ENCODE measurements around the gene OGFR.

DNA sequence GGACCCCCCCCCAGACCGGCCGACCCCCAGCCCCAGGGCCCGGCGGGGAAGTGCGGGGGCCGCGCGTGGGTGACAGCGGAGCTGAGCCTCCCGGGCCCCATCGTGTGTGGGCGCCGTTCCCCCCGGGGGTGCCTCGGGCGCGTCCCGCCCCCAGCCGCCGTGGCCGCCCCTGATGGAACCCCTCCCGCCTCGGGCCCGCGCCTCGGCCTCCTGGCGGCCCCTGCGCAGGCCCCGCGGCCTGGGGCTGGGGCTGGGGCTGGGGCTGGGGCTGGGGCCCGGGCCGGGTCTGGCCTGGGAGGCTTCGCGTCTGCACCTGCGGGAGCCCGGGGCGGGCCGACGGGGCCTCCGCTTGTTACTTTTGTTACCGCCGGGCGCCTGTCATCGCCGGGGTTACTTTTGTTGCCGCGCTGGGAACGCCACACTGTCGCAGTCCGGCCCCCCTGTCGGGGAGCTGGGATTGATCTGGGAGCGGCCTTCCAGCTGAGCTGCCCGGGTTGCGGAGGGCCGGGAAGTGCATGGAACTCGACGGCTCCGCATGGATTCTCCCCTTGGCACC is 598 bp downstream of the OGFR start:
- TF ChIP-seq POLR2AphosphoS5 (IDR thresholded peaks at IDR 0.05; ENCODE audit: low read depth, low read length), result no peak
- TF ChIP-seq SPI1 (IDR thresholded peaks at IDR 0.05; ENCODE audit: low read depth, low read length), result no peak
- TF ChIP-seq POLR2A (IDR thresholded peaks at IDR 0.05; ENCODE audit: low read depth, low read length), result no peak
- no peak for TF ChIP-seq TAF1 (IDR thresholded peaks at IDR 0.05; ENCODE audit: low read depth, low read length)
- no peak for TF ChIP-seq PAX5 (IDR thresholded peaks at IDR 0.05; ENCODE audit: insufficient read depth, low read length, severe bottlenecking)
